GM18511 (cell line): ENCODE data around the gene PRIM2.
"Not testable (repeated sequence)": the region's sequence is repeated elsewhere in the genome, so short reads cannot be mapped to it uniquely, and the experiment has no call there.

Experiments
- ATAC-seq: cut with Tn5 transposase; IDR thresholded peaks from one replicate; pipeline ENCODE4 v1.9.1; 2021; ENCODE audit warnings: mild to moderate bottlenecking, moderate library complexity; ENCODE audit not compliant: unreplicated experiment

The PRIM2 gene

GRCh38 chr6:57317060-57317943 is at the start of gene PRIM2:
PRIM2 (plus strand) TSS chr6:57317630; CDS start chr6:57318446, 816 bp downstream.
- peak; percentile 91 for ATAC-seq

- no peak for ATAC-seq
These were observed 49.2 kb upstream of the PRIM2 start for GRCh38 chr6:57268294-57268640.

- not testable (repeated sequence) for ATAC-seq
These were observed 43.2 kb upstream of the PRIM2 start for GRCh38 chr6:57274113-57274824.

- ATAC-seq: no peak
These were observed 42.0 kb upstream of the PRIM2 start for GRCh38 chr6:57275384-57275783.

- no peak for ATAC-seq
These were observed 40.5 kb upstream of the PRIM2 start for GRCh38 chr6:57276946-57277345.

- no peak for ATAC-seq
These were observed 38.9 kb upstream of the PRIM2 start for GRCh38 chr6:57278570-57278969.

- ATAC-seq: no peak
These were observed 38.4 kb upstream of the PRIM2 start for GRCh38 chr6:57279013-57279412.

GRCh38 chr6:57283106-57283505 is 34.3 kb upstream of the PRIM2 start:
- no peak for ATAC-seq

GRCh38 chr6:57283911-57284455 is 33.4 kb upstream of the PRIM2 start:
- no peak for ATAC-seq

- not testable (repeated sequence) for ATAC-seq
These were observed 29.3 kb upstream of the PRIM2 start for GRCh38 chr6:57288136-57288535.

- not testable (repeated sequence) for ATAC-seq
These were observed 24.0 kb upstream of the PRIM2 start for GRCh38 chr6:57293472-57293871.

- ATAC-seq: no peak
These were observed 22.5 kb upstream of the PRIM2 start for GRCh38 chr6:57294862-57295445.

GRCh38 chr6:57297505-57297904 is 19.9 kb upstream of the PRIM2 start:
- ATAC-seq: no peak

GRCh38 chr6:57298741-57299140 is 18.7 kb upstream of the PRIM2 start:
- ATAC-seq: no peak

GRCh38 chr6:57301757-57302156 is 15.7 kb upstream of the PRIM2 start:
- no peak for ATAC-seq

GRCh38 chr6:57302477-57302876 is 15.0 kb upstream of the PRIM2 start:
- no peak for ATAC-seq

- no peak for ATAC-seq
These were observed 13.3 kb upstream of the PRIM2 start for GRCh38 chr6:57303931-57304681.

- ATAC-seq: no peak
These were observed 12.3 kb upstream of the PRIM2 start for GRCh38 chr6:57305107-57305506.

GRCh38 chr6:57305761-57306160 is 11.7 kb upstream of the PRIM2 start:
- ATAC-seq: no peak

GRCh38 chr6:57306273-57306672 is 11.2 kb upstream of the PRIM2 start:
- no peak for ATAC-seq

GRCh38 chr6:57307850-57308249 is 9.6 kb upstream of the PRIM2 start:
- no peak for ATAC-seq
